GM19438 (cell line): ENCODE results near the gene RSPH1.

Source experiments
- ATAC-seq: cut with Tn5 transposase; IDR thresholded peaks from one replicate; pipeline ENCODE4 v1.9.1; 2021; ENCODE audit warnings: low read depth; ENCODE audit not compliant: unreplicated experiment

RSPH1 gene

DNA sequence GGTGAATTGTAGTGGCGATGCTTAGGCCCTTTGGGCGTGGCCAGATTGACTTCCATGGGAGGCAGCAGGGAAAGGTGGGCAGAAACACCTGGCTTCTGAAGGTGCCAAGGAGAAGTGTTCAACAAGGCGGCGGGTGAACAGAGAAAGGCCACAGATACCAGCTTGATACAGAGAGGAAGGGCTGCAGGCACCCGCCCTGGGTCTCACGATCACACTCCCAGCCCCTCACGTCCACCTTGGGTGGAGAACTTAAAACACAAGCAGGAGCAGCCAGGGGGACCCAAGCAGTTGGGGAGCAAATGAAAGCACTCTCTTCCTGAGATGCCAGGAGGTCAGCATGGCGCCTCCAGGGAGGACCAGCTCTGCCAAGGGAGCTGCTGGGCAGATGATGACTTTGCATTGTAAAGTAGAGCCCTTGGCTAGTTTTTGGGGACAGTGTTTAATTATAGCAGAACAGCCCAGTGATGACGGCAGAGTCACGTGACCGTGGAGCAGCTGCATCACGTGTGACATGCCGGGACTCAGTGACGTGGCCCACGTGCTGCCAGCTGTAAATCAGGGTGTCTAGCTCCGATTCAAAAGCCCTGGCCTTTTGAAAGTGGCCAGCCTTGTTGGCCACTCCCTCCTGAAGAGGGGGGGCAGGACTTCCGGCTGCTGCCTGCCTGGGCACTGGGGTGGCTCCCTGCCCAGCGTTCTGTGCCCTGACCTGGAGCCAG is 36.6 kb upstream of the RSPH1 start:
- no peak for ATAC-seq

DNA sequence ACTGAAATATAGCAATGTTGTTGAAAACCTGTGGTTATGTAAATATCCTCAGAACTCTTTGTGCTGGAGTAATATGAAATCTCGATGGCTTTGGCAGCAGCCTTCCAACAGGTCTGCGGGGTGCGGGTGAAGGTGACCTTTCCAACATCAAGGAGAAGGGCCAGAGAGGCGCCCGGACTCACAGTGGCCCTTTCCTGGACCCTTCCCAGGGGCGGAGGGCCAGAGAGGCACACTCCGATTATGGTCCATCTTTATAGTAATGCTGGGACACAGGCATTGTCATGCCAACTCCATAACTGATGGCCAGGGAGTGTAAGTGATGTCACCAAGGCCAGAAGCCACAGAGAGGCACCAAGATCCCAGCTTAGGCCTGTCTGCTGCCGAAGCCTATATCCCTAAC is 35.7 kb upstream of the RSPH1 start:
- ATAC-seq: no peak

DNA sequence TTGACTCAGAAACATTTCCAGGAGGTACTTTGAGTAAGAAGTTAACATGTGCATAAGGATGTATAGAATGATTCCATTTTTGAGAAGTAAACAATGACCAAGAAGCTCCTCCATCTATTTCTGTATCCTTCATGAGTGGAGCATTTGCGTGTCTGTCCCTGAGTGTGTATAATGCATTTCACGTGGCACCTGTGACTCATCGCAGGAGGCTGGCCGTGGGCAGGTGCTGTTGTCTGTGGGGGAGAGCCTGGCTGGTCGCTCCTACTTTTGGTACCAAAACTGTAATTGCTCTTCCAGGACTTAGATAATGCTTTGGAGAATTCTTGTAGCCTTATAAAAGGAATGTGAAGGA is 34.1 kb upstream of the RSPH1 start:
- ATAC-seq: no peak

DNA sequence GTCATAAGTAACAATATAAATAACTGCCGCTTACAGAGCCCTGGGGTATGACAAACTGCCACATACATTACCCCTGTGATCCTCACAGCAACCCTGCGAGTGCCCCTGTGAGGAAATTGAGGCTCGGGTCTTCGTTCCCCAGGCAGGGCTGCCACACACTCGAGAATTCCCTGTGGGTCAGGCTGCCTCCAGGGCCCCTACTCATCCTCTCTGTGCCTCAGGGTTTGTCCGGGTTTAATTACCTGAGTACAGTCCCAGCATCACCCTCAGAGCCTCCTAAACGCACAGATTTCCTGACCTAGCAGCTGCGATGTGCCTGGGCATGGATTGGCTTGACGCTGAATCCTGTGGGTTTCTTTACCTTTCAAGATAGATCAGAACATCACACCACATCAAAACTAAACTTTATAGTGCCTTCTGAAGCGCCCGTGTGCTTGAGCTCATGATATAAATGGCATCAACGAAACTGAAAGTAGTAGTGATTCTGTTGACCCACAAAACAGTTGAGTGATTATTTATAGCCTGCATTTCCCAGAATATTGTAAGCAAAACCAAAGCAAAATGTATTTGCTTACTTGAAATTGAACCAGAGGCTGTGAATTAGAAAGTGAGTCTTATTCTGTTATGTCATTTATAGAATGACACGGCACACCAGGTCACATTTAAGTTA is 31.6 kb upstream of the RSPH1 start:
- no peak for ATAC-seq

DNA sequence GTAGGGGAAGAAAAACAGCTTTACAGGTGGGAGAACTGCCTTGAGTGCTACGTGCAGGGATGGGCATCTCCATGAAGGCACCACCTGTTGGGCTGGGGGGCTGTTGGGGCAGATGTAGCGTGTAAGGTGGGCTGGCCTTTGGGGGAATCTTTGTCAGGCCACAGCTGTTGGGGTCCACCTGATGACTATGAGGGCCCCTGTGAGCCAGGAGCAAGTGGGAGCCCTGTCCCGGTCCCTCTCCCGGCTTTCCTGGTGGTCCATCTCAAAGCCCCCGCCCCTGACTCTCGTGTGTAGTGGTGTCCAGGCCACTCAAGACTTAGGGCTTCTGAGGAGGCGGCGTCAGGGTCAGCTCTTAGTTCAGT is 31.1 kb upstream of the RSPH1 start:
- no peak for ATAC-seq

DNA sequence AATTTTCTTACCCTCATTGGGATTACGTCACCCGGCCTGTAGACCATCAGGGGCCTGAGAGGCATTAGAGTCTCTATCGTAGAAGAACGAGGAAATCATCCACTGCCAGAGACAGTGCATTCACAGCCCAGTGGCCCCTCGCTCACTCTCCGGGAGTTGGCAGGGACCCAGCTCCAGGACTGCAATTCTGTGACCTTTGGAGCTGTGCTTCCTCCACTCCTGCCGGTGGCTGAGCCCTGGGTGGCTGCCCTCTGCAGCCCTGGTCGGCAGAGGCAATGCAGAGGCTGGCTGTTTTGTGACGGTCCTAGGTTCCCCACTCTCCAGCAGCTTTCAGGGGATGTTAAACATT is 30.3 kb upstream of the RSPH1 start:
- ATAC-seq: no peak

DNA sequence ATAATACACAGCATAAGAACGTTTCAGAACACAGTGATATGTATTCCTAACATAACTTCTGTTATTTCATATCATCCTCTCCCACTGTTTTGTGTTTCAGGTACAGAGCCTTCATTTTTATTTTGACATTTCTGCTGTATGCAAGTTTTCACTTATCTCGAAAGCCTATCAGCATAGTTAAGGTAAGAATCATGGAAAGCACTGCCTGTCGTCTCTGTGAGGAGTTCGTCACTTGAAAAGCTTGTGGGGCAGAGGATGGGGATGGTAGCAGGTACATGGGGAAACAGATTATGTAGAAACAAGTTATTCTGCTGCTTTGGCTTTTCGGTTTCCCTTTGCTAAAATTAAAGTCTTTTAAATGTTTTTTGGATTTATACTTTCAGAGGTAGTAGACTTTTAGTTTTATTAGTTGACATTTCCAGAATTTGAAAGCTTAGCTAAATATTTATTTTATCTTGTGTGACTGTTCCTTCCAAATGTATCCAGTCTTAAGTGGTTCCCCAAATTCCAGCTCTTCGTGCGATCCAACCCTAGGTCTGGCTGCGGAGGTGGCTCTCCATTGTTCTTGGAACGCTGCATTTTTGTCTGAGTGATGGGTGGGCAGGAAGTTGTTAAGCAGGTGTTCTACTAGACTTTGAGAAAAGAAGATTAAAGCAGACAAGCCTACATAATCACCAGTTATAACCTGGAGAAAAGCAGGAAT is 29.8 kb upstream of the RSPH1 start:
- no peak for ATAC-seq

DNA sequence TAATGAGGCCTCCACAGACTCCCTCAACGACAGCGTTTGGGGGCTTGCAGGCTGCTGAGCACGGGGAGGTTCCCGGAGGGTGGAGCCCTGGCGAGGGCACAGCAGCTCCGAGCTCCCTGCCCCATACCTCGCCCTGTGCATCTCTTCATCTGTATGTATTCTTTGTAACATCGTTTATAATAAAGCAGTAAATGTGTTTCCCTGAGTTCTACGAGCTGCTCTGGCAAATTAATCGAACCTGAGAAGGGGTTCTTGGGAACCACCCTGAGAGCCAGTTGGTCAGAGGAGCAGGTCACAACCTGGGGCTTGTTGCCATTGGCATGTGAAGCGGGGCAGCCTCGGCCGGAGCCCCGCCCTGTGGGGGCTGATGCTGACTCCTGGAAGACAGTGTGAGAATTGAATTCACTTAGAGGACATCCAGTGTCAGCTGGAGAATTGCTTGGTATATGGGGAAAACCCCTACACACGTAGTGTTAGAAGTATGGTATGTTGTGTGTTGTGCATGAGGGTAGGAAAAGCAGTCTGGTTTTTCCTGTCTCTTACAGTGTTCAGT is 29.1 kb upstream of the RSPH1 start:
- peak; percentile 34 for ATAC-seq

DNA sequence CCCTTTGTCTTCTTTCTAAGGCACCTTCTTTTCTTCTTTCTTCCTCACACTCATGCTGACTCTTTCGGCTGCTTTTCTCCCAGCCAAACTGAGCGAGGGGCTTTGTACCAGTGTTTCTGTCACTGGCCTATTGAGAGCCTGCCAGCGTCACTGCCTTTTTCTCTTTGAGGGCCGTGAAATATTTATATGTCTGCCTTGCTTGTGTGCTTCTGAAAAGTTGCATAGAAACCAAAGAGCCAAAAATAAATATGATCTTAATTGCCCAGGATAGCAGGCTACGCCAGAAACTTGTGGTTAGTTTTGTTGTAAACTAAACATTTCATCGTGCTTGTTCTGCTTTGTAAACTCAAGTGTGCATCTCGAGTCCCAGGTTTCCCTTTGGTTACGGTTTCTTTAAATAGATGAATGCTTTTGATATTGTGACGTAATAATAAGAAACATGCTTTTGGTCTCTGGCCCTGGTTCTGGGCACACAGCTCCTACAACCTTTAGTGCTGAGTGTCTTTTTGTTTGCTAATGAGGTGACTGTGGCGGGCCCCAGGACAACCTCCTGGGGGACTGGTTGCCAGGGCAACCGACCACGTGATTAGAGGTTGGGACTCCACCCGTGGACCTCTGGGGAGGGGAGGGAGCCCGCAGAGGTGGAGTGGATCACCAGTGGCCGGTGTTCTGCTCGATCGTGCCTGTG is 28.5 kb upstream of the RSPH1 start:
- peak; percentile 59 for ATAC-seq

DNA sequence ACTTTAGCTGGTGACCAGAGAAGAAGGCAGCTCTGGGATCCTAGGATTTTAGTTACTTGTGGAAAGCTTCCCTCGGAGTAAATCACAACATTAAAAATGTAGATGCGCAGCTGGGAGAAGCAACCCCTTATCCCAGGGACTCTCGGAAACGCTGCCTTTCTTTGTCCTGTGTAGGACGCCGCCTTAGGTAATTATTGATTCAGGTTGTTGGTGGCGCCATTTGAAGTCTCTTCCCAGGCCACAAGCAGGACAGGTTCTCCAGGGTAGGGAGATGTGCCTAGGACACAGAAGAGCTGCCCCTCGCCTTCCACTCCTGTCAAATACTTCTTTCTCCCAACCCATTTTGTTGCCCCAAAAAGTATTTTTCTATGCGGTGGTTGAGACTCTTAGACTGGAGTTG is 27.9 kb upstream of the RSPH1 start:
- ATAC-seq: no peak

DNA sequence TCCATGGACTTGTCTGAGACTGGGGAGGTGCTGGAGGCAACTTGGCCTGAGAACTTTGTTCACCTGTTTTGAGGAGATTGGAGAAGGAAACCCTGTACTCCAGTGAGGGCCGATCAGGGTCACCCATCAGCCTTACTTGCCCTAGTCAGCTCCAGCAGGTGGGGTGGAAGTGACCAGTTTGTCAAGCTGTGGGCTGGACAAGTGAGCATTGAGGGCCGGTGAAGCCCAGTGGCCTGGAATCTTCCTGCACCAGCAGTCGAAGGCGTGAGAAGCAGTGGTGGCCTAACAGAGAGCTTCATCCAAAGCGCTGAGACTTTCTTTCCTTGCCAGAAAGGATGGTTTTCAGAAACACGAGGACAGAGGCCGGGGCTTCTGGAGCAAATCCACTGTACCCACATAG is 27.2 kb upstream of the RSPH1 start:
- ATAC-seq: no peak

DNA sequence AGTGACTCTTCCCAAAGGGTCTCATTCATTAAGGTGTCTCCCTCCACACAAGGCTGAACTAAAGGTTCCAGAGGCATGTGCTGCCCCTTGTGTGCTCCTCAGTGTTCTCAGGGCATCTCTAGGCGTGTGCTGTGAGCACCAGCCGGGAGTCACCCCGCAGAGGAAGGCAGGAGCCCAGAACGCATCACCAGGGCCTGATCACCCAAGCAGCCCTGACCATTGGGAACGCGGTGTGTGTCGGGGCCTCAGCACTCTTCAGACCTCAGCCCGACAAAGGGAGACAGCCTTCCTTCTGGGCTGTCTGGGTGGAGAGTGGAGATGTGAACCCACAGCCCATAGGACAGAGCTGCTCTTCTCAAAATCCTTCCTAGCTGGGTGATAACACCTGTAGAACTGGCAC is 26.7 kb upstream of the RSPH1 start:
- ATAC-seq: no peak

DNA sequence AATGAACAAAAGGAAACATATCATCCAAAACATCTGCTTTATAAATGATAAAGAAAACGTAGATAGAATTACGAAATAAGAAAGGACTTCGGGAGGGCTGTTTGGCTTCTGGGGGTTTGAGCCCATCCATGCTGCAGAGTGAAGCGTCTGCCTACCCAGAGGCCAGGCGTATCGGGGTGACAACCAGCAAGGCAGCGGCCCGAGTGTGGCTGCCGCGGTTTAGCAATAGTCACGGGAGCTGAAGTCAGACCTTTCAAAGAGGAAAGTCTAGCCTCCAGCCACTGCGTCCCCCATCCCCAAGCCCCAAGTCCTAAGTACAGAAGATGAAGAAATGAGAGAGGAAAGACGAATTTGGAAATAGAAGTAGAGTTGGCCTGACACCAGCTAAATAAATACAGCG is 26.2 kb upstream of the RSPH1 start:
- ATAC-seq: no peak

DNA sequence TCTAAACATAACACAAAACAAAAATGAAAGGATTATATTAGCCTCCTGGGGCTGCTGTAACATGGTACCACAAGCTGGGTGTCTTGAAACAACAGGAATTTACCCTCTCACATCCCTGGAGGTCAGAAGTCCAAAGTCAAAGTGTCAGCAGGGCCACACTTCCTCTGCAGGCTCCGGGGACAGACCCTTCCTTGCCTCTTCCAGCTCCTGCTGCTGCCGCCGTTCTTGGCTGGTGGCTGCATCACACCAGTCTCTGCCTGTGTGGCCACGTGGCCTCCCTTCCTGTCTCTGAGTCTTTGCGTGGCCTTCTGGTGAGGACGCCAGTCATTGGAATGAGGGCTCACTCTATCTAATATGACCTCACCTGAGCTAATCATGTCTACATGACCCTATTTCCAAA is 25.8 kb upstream of the RSPH1 start:
- ATAC-seq: no peak

DNA sequence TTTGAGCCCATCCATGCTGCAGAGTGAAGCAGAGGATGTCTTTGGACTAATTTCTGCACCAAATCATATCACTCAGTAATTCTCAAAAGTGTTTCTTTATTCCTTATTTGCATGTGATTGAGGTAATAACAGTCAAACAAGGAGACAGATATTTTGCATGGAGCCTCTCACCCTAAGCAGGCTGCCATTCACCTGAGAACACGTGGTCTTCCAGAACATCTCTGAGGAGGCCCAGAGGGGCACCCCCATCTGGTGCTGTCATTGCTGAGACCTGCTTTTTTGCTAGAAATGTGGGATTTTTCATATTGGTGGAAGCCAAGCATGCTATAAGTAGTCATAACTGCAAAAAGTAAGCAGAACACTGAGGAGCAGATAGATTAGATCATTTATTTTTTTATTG is 25.4 kb upstream of the RSPH1 start:
- no peak for ATAC-seq

DNA sequence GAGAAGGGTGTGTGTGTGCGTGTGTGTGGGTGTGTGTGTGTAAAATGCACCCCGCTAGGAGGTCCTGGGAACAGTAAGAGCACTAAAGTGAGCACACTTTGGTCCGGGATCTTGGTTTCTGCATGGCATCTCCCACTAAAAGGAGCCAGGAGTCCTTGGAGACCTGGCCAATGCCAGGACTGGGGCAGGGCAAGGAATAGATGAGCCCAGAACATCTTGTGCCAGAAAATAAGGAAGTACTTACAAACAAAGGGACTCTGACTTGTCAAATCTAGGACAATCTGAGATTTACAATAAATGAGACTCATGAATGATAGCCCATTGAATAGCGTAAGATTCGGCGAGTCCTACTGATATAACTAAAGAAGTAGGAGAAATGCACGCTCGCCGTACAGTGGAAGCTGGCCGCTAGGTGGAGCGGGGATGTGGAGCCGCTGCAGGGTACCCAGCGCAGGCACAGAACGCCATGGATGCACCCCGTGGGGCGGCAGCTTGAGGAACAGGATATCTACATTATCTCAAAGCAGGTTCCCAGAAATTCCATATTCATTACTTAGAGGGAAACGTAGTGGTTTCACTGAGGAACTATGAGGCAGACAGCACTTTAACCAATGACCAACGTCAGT is 24.7 kb upstream of the RSPH1 start:
- ATAC-seq: no peak

DNA sequence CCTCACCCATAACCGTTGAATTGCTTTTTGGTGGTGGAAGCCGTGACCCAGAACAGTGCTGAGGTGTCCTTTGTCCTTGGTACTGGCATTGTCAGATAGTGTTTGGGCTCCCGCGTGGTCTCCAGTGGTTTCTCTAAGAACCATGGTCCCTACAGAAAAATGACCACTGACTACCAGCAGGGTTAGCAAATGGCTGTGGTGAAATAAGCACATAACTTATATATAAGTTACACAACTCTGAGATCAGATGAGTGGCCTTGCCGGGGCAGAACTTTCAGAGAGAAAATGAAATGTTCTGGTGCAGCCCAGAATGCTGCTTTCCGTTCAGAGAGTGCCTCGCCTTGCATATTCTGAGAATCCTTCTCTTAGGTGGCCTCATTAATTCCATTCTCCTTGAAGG is 22.6 kb upstream of the RSPH1 start:
- ATAC-seq: no peak

DNA sequence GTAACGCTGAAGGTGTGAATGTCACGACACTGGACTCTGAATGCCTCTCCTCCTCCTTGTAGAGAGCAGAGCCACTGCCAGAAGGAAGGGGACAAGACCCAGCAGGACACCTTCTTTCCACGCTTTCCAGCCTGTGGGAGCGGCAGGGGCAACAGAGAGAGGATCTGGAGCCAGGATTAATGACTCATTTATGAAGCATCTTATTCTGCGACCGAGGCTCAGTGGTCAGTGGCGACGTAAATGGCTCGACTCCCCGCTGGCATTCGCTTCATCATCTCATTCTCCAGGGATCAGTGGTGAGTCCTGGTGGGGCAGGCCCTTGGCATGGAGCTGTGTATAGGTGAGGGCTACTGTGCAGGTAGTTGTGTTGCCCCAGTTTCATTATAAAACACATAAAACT is 22.2 kb upstream of the RSPH1 start:
- no peak for ATAC-seq

DNA sequence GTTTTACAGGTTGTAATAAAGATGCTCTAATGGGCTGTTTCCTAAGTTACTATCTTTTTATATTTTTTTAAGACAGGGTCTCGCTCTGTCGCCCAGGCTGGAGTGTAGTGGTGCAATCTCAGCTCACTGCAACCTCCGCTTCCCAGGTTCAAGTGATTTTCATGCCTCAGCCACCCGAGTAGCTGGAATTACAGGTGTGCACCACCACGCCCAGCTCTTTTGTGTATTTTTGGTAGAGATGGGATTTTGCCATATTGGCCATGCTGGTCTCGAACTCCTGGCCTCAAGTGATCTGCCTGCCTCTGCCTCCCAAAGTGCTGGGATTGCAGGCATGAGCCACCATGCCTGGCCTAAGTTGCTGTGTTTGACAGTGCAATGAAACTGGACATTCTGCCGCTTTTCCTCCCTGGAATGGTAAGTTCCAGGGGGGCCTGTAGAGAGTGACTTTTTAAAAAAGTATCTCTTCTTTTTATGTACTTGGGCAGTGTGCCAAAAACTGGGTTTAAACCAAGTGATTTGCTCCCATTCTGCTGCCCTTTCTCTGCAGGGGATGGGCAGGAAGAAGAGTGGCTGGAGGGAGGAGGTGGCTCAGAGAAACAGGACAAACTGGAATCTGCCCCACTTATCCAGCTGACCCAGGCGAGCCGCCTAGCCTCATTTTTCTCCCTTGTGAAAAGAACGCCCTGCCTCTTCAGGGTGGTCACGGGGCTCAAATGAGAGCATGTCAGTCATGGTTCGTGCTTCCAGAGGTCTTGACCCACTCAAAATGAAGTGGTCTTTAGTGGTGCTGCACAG is 19.9 kb upstream of the RSPH1 start:
- ATAC-seq: no peak

DNA sequence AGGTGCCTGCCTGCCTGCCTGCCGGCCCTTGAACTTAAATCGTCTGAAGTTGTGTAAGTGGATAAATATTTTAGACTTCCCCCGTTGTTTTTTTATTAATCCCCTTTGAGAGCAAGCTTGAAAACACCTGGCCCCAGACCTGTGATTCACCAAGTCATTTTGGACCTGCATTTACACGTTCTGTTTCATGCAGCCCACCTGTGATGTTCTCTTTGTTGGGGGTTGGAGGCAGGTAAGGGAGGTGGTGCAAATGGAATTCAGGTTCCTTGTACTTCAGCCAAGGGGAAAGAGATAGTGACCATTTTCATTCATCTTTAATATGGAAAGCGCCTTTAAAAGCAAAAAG is 18.8 kb upstream of the RSPH1 start:
- ATAC-seq: no peak
